GM21786 (cell line): Measurements from ENCODE around the gene ACAP2.
A peak's percentile ranks its signal among the peaks of the same experiment; 100 is the strongest.
"Not testable (repeated sequence)": the region's sequence is repeated elsewhere in the genome, so short reads cannot be mapped to it uniquely, and the experiment has no call there.

Source experiments
- ATAC-seq: cut with Tn5 transposase; IDR thresholded peaks from one replicate; pipeline ENCODE4 v1.9.1; 2021; ENCODE audit not compliant: unreplicated experiment

Gene ACAP2

DNA sequence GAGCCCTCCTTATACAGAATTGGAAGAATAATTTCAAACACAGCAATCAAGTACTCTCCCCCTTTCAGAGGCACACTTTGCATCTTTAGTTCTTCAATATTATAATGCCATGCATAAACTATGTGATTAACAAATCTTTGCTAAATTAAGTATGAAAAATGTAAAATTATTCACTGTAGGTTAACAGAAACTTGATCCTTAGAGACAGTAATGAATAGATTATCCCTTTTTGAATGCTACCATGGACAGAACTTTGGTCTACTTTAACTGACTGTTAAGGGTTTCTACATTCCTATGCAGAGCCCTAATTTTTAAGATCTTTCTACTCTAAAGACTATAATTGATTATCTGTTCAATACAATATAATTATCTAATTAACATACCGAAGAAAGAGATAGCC, 146.2 kb downstream of the ACAP2 start:
- ATAC-seq: no peak

DNA sequence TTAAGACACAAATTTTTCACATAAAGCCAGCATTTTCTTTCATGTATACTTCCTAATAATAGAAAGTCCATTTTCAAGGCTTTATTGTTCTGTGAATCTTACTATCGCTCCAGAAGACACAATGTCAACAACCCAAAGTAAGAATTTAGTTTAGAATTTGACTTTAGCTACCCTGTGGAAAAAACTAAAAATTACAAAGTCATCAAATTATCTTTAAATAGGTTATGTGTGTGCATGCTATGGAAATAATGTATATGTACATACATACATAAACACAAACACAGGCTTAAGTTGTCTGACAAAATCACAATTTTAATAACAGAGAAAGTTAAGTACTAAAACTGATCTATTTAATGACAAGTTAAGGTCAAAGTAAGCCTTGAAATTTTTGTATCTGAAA, 151.7 kb downstream of the ACAP2 start:
- ATAC-seq: no peak

DNA sequence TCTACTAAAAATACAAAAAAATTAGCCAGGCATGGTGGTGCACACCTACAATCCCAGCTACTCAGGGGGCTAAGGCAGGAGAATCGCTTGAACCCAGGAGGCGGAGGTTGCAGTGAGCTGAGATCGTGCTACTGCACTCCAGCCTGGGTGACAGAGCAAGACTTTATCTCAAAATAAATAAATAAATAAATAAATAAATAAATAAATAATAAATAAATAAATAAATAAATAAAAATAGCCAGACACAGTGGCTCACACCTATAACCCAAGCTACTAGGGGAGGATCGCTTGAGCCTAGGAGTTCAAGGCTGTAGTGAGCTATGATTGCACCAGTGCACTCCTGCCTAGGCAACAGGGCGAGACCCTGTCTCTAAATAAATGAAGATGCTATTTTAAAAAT, 152.2 kb downstream of the ACAP2 start:
- ATAC-seq: not testable (repeated sequence)

DNA sequence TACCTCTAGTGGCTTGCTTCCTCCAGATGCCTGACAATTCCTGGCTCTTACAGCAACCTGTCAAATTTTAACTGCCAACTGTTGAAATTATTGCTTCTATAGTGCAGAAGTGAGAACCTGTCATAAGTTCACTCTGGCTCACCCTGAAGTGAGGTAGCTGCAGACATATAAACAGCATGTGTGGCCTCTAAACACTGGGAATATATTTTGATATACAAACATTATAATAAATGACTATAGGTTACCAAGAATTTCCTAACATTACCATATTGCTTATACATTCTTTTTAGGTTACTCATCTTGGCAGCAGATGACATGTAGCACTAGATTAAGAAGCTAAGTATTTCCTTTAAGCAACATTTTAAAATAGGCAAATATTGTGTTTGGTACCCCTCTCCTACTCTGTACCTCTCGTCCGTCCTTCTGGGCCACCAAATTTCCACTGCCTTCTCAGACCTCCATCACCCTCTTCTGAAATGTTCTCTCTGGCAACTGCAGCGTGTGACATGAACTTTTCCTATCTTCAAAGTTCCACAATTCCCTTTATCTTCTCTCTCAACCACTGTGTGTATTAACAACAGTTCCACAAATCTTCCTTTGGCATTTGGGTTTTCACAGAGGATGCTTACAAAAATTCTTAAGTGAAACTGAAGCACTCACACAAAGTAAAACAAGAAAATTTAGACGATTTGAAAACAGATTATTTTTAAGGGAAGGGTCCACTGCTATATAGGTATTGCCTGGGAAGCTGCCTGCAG, 156.5 kb downstream of the ACAP2 start:
- no peak for ATAC-seq

DNA sequence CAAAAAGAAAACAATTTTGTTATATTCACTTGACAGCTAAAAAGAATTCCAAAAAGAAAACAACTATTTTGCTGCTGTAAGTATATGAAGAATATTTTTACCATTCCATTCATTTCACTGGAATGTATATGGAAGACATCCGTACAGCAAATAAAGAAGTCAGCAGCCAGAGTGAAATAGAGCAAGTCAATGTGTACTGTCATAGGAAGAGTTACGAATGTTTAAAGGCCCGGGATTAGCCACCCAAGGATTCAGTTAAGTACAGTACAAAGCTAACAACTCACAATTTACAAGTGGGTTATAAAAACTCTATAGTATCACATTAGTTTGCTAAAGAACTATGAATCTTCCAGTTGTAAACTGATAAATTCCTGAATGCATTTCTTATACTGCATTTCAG, 157.4 kb downstream of the ACAP2 start:
- no peak for ATAC-seq

DNA sequence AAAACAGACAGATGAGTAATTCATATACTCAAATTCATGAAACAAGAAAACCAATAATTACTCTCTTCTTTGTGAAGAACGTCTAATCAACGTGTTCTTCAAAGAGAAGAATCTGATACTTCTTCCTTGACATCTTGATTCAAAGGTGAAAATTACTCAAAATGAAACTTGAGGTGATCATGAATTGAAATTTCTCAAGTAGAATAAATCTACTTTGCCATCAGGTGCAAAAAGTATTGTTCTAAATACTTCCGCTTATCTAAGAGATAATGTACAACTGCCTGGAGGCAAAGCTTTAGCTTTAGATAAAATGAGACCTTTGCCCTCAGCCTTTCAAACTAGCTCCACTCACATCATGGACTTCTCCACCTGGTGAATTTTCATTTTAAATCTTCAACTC, 158.0 kb downstream of the ACAP2 start:
- no peak for ATAC-seq

DNA sequence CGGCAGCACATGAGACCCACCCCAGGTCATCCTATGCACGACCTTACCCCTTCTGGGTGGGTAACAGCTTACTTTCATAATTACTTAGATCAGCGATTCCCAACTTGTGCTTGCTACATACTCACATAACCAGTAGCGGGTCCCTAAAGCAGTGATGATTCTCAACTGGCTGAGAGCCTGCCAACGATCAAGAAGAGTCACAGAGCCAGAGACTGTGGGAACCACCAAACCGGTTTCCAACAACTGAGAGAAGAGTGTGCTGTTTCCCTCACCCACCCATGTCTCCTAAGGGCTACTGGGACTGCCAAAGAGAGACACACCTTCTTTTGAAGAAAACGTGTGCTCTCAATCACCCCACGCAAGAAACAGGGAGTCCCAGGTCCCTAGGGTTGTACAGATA, 159.9 kb downstream of the ACAP2 start:
- no peak for ATAC-seq

DNA sequence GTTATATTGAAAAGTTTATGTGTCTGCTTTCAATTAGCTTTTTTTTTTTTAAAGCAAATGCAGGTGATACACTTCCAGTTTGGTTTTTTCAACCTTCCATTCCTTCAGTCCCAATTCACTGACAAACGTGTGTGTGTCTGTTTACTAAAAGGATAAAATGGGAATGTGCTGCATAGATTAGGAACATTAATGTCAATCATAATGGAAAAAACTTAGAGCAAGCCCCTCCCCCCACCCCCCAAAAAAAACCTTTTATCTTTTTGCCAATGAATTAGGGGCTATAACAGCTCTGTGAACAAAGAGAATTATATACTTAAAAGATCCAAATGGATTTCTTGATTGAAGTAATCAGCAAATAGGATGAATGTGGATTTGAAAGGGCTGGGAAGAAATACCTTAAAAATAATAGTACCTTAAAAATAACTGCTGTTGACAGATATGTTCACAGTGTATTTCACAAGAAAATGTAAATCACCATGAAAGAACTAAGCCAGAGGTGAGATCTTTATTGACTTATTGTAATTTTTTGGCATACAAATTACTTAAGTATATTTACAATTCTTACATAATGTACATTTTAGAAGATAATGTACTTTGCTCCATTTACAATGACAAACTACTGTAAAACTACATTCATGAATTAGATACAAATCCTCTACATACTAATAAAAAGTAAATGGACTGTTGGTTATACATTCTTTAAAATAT, 168.4 kb downstream of the ACAP2 start:
- ATAC-seq: no peak

DNA sequence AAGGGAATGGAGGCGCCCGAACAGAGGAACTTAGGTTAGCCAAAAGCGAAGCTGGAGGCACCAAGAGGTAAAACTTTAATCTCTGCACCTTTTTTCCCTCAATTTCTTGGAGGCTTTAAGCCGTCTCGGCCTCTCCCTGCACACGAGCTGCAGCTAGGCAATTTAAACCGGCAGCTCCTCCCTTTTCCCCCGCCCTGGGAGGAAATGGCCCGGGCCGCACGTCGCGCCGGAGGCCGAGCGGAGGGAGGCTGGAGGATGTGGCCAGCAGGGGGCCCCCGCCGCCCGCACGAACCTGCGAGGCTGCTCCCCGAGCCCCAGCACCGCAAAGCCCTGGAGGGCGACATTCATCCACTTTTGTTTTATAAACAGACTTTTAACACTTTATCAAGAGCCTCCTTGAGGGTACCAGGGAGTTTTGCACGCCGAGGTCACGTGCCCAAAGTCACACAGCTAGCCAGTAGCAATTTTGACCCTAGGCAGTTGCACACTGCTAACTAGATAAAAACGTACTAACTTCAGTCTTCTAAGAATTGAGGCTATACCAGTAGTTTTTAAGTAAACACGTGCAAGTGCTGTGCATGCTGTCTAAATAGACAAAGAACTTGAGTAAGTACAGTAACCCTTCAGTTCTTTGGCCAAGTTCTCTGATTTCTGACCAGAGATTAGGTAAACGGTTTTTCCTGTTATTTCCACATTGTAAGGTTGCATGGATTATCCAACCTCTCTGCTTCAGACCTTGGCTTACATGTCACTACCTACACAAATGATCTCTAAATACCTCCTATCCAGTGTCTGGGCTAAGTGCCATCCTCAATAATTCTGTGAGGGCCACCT, 171.2 kb downstream of the ACAP2 start:
- peak; percentile 66 for ATAC-seq

DNA sequence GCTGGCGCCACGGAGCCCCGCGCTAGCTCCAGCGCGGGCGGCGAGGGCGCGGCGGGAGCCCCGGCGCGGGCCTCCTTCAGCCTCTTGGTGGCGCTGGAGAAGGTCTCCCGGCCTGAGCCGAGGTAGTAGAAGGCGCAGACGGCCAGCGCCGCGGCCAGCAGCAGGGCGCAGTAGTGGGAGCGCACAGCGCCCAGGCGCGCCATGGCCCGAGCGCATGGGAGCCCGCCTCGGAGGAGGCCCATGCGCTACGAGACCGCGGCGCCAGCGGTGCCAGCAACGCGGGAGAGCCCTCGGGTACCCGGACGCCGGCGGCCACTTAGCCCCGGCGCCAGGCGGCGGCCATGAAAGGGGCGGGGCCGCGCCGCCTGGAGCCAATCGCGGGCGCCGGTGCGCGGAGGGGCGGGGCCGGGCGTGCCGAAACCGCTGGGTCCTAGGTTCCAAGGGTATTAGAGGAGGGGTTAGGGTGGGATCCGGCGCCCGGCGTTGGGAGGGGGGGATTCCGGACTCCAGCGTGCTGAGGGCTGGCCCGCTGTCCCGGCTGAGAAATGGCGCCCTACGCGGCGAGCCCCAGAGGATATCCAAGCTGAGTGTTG, 171.9 kb downstream of the ACAP2 start, which contains the start of gene XXYLT1:
Gene XXYLT1 (minus strand): TSS at position 343 of the 593 bp plus-strand sequence. CDS start 101 bp downstream, at position 242.
- ATAC-seq: peak; percentile 81

DNA sequence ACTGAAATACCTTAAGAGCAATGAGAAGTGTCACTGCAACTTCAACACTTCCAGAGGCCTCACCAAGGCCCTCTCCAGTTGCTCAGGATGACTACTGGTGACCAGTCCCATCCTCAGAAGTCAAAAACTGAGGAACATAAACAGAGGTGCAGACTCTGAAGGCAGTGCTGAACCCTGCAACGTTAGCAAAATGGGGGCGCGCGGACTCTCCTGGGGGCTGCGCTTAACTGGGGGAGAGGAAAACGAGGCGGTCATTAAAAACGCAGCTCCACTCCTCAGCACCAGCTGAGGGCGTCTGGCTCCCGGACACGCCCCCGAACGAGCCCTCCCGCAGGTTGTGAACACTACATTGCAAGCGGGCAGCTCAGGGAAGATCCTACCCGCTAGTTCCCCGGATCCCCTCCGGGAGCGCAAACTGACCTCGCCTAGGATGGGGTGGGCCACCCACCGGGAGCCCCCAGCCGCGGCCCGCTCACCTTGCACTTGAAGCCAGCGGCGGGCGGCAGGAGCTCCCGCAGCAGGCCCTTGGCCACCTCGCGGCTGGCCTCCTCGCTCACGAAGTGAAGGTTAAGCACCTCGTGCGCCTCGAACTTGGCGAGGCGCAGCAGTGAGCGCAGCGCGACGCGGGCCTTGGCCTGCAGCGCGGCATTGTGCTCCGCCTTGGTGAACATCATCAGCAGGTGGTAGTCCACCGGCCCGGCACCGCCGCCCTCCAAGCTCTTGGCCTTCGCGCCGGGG, 172.6 kb downstream of the ACAP2 start:
- ATAC-seq: peak; percentile 14

DNA sequence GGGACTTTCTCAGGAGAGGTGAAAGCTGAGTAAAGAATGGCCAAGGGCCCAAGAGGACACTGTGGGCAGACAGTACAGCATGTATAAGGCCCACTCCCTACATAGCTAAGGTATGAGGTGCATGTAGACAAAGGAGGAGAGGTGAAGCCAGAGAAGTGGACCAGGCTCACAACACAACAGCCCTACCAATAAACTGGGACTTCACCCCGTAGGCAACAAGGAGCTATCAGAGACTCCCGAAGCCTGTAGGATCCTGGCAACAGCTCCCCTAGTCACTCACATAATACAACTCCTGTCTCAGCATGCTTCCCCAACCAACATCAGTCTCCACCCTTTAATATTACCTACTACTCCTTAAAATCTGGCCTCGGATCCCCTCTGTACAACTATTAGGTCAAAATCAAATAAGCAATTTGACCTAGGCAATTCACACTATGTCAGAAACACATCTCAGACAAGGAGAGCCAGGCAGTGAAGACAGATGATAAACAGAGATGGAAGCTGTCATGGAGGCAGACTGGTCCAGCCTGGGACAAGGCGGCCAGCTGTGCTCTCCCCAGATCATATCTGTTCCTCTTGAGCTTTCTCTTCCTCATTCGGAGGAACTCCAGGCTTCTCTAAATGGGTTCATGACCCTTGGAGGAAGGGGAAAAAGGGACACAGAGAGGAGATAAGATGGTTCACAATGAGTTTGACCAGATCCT, 173.3 kb downstream of the ACAP2 start:
- ATAC-seq: no peak

DNA sequence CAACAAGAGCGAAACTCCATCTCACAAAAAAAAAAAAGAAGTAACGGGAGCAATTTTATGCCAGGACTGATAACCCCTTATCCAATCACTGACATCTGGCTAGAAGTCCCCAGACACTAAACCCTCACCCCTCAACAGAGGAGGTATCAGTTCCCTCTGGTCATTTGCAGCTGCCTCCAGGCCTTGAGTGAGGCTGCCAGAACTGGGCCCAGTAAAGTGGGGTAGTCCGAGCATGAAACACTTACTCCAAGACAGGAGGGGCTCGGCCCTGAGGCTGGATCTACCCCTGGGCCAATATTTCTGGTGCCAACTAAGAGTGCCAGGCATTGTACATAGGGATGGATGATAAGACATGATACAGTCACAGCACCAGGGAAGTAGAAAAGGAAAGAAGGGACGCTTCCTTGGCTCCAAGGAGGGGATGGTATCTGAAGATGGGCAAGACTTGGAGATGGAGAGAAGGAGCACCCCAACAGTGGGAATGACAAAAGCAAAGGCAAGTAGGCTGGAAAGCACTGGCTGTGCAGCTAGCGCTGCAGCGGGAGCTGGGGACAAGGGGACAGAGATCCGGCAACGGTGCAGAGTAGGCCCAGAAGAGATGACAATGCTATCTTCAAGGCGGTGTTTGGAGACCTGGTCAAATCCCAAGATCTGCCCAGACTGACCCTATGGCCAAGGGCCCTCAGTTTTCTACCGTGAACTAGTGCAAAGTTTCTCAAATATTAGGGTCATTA, 174.1 kb downstream of the ACAP2 start:
- no peak for ATAC-seq

DNA sequence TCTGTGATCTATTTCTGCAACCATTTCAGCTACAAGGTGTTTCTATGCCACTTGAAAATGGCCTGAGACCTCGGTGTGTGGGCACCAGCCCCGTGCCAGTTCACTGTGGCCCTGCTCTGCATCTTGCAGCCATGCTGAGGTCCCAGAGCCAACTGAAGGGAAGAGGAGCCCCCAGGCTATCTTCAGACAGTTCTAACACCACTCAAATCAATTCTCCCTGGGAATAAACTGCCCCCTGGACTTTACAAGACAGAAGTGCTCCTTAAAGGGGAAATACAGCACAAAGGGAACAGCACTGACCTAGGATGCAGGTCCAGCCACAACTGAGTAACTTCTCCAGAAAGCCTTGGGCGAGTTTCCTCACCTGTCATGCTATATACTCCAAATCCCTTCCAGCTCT, 175.7 kb downstream of the ACAP2 start:
- no peak for ATAC-seq

DNA sequence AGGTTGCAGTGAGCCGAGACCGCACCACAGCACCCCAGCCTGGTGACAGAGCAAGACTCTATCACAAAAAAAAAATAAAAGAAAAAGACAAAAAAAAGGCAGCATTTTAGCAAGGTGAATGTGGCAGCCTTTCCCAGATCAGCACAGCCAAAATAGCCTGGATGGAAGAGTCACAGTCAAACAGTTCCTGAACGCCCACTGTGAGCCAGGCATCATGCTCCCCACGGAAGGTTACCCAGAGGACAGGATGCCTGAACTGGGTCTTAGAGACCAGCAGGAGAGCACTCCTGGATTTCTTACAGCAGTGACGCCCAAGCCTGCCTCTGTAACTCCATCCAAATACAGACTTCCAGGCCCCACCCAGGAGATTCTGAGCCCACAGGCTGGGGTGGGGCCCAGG, 176.4 kb downstream of the ACAP2 start:
- no peak for ATAC-seq

DNA sequence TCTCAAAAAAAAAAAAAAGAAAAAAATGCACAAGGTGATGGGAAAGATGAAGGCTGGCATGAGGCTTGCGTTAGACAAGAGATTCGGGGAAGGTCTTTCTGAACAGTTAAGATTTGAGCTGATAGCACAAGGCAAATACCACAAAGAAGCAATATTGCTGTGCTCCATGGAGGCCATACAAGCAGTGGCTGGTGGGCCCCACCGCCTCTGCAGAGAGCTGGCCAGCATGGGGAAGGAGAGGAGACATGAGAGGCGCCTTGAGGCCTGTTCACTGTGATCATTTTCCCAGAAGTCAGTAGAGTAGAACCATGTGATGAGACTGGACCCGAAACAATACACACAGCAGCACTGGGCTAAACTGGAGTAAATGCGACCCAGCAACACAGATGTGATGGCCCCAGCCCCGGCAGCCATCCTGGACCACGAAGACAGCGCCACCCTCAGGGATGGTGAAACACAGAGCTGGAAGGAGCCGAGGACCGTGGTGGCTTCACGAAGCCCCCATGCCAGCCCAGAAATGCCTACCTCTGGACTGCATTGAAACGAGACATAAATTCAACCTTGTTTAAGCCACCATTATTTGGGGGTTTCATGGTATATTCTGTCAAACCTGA, 177.3 kb downstream of the ACAP2 start:
- no peak for ATAC-seq

DNA sequence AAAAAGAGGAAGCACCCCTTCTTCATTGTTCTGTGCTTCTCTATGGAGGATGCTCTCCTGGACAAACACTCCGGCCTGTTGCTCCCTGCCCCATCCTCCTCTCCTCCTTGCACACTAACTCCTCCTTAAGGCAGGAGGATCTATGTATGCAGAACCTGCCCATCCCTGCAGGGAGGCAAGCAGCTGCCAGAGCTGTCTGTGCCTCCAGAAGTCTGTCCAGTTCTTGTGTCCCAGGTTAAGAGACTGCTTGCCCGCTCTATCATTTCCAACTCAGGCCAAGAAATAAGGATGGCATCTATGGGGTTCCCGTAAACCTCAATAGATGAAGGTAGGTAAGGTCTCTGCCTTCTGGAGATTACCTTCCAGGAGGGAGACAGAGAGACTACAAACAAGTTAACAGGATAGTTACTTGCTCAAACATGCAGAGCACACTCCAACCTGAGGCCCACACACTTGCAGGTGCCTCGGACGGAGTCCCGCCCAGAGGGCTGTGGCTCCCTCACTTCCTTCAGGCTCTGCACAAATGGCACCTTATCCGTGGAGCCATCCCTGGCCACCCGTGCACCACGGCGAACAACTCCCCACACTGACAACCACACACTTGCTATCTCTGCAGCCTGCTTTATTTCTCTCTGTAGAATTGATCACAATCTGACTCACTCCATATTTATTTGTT, 178.8 kb downstream of the ACAP2 start:
- ATAC-seq: no peak

DNA sequence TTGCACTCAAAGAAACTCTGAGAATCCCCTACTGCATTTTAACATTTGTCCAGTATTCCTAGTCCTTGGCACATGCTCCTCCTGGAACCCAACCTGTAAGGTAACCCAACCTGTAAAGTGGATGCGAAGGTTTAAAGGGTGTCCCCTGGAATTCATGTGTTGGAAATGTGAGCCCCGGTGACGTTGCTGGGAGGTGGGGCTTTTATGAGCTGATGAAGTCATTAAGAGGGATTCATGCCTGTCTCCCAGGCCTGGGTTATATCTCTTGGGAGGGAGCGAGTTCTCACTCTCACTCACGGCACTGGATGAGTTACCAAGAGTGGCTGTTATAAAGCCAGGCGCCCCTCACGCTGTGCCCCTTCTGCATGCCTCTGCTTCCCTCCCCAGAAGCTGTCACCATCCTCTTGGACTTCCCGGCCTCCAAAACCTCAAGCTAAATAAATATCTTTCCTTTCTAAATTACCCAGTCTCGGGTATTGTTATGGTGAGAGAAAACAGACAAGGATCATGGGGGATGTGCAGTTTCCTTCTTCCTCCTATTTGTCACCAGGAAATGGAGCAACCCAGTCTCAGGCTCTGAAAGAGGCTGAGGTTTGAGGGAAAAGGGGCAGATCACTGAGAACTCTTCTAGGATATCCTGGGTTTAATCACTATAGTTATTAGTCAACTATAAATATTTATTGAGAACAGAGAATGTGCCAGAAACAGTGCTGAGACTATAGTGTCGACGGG, 179.5 kb downstream of the ACAP2 start:
- no peak for ATAC-seq
